Measurements from ENCODE around the gene MS4A18. TPM values are rescaled to one million over a fixed set of nuclear protein-coding genes. Genes with fewer than 3 reads are reported as not detected.
"Not testable (repeated sequence)": the region's sequence is repeated elsewhere in the genome, so short reads cannot be mapped to it uniquely, and the experiment has no call there.

MS4A18 gene
- total RNA-seq, 1 donor from 2014 or later, result not detected

- no peak for DNase-seq
- intact Hi-C loops (cut with micrococcal nuclease), result no loop called here
- ATAC-seq, result no peak
Observed at GRCh38 chr11:60725592-60725991, 1.1 kb downstream of the MS4A18 start.

- ATAC-seq, result no peak
- intact Hi-C loops (cut with micrococcal nuclease), result no loop called here
- no peak for DNase-seq
Observed at GRCh38 chr11:60731586-60731985, 7.1 kb downstream of the MS4A18 start.

GRCh38 chr11:60734279-60734678 lies 9.8 kb downstream of the MS4A18 start:
- intact Hi-C loops (cut with micrococcal nuclease), result no loop called here
- DNase-seq (no peak), ATAC-seq (no peak)

GRCh38 chr11:60739114-60739513 lies 14.6 kb downstream of the MS4A18 start:
- intact Hi-C loops (cut with micrococcal nuclease), result no loop called here
- DNase-seq, result no peak
- no peak for ATAC-seq

- no peak for ATAC-seq
- intact Hi-C loops (cut with micrococcal nuclease), result no loop called here
- no peak for DNase-seq
Observed at GRCh38 chr11:60740573-60740972, 16.1 kb downstream of the MS4A18 start.

DNA sequence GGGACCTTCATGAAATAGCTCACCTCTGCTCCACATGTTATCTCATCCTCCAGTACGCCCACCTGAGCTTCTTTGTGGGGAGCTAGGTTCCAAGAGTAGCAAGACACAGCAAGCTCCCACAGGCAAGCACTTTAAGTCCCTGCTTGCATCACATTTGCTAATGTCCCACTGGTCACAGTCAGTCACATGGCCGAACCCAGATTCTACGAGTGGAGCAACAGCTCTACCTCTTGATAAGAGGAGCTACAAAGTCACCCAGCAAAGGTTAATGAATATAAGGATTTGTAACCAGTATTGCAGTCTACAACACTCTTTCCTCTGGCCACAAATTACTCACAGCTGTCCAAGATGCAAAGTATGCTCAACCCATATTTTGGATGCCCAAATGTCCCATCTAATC lies 16.9 kb downstream of the MS4A18 start:
- no peak for DNase-seq
- ATAC-seq, result no peak
- intact Hi-C loops (cut with micrococcal nuclease), result no loop called here

GRCh38 chr11:60743058-60743457 lies 18.5 kb downstream of the MS4A18 start:
- intact Hi-C loops (cut with micrococcal nuclease), result no loop called here
- DNase-seq, result no peak
- no peak for ATAC-seq

DNA sequence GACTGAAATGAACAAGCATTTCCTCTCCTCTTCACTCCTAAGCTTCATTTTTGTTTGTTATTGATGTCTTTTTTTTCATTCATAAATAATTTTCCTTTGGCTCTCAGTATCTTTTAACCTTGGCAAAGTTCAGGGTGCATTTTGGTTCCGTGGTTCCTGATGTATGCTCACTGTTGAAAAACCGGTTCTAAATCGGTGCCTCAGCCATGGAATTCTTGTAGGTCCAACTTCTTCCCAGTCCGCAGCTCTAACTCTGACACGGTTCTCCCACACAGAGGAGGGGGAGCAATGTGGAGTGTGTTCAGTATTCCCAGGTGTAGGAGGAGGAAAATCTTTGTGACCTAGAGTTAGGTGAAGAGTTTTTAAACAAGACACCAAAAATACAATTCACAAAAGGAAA lies 19.6 kb downstream of the MS4A18 start:
- intact Hi-C loops (cut with micrococcal nuclease), result no loop called here
- DNase-seq (no peak), ATAC-seq (no peak)

DNA sequence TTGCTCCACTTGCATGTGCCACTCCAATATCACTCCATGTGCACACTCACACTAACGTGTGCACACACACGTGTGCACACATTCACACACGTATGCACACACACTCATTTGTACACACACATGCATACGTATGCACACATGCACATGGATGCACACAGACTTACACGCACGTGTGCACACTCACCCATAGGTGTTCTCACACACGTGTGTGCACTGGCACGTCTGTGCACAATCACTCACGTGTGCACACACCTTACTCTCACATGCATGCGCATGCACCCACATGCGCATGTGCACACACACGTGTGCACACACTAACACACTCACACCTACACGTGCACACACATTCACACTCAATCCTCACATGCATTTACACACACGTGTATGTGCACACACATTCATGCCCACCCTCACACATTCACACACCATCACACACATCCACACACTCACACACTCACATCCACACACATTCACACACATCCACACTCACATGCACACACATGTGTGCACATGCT lies 22.9 kb downstream of the MS4A18 start:
- DNase-seq (no peak), ATAC-seq (no peak)
- intact Hi-C loops (cut with micrococcal nuclease), result no loop called here

DNA sequence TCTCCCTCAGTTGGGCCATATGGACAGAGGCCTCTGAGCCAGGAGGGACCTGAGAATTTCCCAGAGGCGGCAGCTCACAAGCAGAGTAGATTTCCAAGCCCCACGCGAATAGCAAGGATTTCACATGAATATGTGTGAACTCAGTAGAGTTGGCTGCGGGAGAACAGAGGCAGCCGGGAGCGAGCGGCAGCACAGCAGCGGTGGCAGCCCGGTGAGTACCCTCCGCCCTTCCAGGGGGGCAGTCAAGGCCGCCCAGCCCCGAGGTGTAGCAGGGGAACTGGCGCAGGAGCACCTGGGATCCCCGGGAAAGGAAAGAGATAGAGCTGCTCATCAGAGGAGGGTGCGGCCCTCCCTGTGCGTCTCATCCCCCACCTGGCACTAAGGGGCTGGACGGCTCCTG lies 23.7 kb downstream of the MS4A18 start:
- intact Hi-C loops (cut with micrococcal nuclease), result no loop called here
- ATAC-seq (no peak), DNase-seq (no peak)

DNA sequence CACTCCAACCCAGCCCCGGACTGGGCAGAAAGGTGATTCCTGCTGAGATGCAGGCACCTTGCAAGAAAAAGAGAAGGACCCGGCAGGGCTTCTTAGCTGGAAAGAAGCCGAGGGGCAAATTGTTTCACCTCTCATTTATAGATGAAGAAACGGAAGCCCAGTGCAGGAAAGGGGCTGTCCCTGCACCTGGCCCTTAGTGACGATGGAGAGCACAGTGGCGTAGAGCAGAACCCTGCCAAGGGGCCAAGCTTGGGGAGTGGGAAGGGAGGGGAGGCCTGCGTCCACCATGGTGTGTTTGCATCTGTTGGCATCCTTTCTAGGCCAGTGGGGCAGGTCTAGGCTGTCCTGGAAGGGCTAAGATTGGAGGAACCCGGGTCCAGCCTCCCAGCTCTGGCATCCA lies 24.3 kb downstream of the MS4A18 start:
- ATAC-seq (no peak), DNase-seq (no peak)
- intact Hi-C loops (cut with micrococcal nuclease), result no loop called here

DNA sequence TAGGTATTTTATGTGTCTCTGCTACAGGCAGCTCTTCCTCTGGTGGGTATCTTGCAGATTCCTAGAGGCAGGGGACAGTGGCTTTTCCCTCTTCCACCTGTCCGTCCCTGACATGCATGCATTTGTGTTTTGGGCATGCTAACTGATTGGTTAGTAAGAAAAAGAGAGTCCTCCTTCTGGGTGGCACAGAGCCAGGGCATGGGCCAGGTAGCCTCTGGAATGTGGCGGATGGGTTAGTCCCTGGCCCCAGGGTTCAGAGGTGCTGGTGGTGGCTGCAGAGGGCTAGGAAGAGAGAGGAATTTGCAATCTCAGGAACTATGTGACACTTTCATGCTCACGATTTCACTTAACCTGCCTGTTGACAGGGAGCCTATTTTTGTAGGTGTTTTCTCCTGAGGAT lies 26.4 kb downstream of the MS4A18 start:
- intact Hi-C loops (cut with micrococcal nuclease), result no loop called here

GRCh38 chr11:60753309-60753708 lies 28.8 kb downstream of the MS4A18 start:
- ATAC-seq, result no peak
- DNase-seq, result no peak
- intact Hi-C loops (cut with micrococcal nuclease), result no loop called here

More for the DNA sequence above, 26.4 kb downstream of the MS4A18 start:
- ATAC-seq, result no peak
- no peak for DNase-seq

DNA sequence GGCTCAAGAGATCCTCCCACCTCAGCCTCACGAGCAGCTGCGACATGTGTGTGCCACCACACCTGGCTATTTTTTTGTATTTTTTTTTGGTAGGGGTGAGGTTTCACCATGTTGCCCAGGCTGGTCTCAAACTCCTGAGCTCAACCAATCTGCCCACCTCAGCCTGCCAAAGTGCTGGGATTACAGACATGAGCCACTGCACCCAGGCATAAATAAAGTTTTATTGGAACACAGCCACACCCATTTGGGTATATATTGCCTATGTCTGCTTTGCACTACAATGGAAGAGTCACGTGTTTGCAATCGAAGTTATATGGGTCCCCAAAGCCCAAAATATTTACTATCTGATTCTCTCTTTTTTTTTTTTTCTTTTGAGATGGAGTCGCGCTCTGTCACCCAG lies 30.4 kb downstream of the MS4A18 start:
- ATAC-seq, result no peak
- intact Hi-C loops (cut with micrococcal nuclease), result no loop called here
- no peak for DNase-seq

GRCh38 chr11:60756307-60757032 lies 31.9 kb downstream of the MS4A18 start, which contains the start of gene MS4A15:
TSS of gene MS4A15 (plus strand) at chr11:60756867. CDS start at chr11:60763734, 6,867 bp downstream.
- intact Hi-C loops (cut with micrococcal nuclease), result no loop called here
- ATAC-seq (no peak), DNase-seq (no peak)

- no peak for DNase-seq
- ATAC-seq, result no peak
- intact Hi-C loops (cut with micrococcal nuclease), result no loop called here
Observed at GRCh38 chr11:60757231-60757800, 32.8 kb downstream of the MS4A18 start.

DNA sequence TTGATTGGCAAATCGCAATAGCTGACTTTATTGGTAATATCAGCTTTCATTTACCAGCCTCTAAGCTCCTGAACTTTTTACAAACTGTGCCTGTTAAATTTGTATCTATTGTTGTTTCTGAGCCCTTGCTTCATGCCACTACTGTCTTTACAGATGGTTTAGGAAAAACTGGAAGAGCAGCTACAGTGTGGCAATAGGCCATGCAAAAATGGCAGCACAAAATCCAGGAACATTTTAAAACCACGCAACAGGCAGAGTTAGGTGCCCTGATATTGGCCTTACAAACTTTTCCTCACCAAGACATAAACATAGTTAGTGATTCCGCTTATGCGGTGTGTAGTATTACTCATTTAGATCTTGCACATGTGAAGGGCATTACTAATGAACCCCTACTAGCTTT lies 34.2 kb downstream of the MS4A18 start:
- ATAC-seq; DNase-seq; intact Hi-C loops (cut with micrococcal nuclease): not testable (repeated sequence)

GRCh38 chr11:60759438-60760225 lies 35.1 kb downstream of the MS4A18 start:
- intact Hi-C loops (cut with micrococcal nuclease); ATAC-seq; DNase-seq: not testable (repeated sequence)

DNA sequence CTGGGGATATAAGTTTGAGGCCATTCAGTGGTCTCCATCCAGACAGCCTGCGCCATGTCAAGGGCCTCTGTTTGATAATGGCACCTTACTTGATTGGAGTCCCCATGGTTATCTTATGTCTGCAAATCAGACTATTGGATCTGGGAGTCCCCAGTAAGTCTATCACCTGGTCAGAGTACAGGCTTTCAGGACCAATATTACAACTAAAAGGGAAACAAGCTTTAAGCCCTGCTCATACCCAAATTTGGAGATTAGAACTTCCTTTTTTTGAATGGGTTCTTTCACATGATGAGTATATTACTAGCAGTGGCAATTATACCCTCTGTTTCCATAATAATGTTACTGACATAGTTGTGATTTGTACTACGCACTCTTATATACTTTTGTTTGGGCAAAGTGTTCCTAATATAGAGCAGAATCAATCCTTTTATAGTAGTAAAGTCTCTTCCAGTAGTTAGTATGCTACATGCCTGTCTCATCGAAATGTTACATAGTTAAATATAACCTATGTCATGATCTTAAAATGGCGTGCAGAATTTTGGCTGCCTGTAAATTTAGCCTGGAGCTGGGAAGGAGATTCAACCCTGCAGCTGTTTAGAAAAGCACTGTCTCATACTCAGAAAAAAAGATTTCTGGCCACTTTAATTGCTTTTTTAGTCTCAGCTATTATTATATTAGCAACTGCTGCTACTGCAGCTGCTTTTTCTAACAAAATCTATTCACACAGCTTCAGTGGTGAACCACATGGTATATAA lies 37.1 kb downstream of the MS4A18 start:
- DNase-seq, result no peak
- intact Hi-C loops (cut with micrococcal nuclease), result no loop called here
- ATAC-seq, result no peak
